A673 (cell line): ENCODE results near the gene GOLGA6L7. TPM values are rescaled to one million over a fixed set of nuclear protein-coding genes. Genes with fewer than 3 reads are reported as not detected.

Experiments
- BruUV-seq: library from RNA; stranded (reverse); fragments of 400-500 nt; replicated peaks from 2 replicates; lab custom pipeline; 2021; lab: Mats Ljungman, UMichigan
- CTCF ChIA-PET: fragments of 300-600 bp; sonication (Branson Sonifier 250); formaldehyde crosslinking; loops from one replicate; lab custom pipeline; 2022; ENCODE audit warnings: antibody characterized with exemption; lab: Charles Lee
- POLR2A ChIA-PET: fragments of 300-600 bp; sonication (Branson Sonifier 250); formaldehyde crosslinking; loops from one replicate; lab custom pipeline; 2022; ENCODE audit warnings: antibody characterized with exemption; ENCODE audit not compliant: low non-redundant PET; lab: Charles Lee
- DNase-seq: peaks from one replicate; pipeline ENCODE4 v3.0.0-alpha.2; 2015; ENCODE audit warnings: low spot score
- H3K27ac ChIP-seq: fragments of 200-600 bp; sonication (generic); 2 replicates; pipeline ENCODE4 v1.5.1; 2016; ENCODE audit warnings: mixed run types, low read depth, mild to moderate bottlenecking, mixed read lengths, antibody characterized with exemption, low read length; ENCODE audit not compliant: poor library complexity, severe bottlenecking
- H3K27me3 ChIP-seq: fragments of 200-600 bp; sonication (generic); replicated peaks from 2 replicates; pipeline ENCODE4 v1.6.1; 2017; ENCODE audit warnings: mixed run types, low read depth, mild to moderate bottlenecking, mixed read lengths, antibody characterized with exemption, low read length; ENCODE audit not compliant: insufficient read depth, poor library complexity
- H3K36me3 ChIP-seq: fragments of 200-600 bp; sonication (generic); 2 replicates; pipeline ENCODE4 v1.6.1; 2016; ENCODE audit warnings: mixed run types, mild to moderate bottlenecking, mixed read lengths, antibody characterized with exemption, low read length; ENCODE audit not compliant: insufficient read depth, poor library complexity, severe bottlenecking
- H3K4me1 ChIP-seq: fragments of 200-600 bp; sonication (generic); 2 replicates; pipeline ENCODE4 v1.6.1; 2017; ENCODE audit warnings: mixed run types, mild to moderate bottlenecking, mixed read lengths, antibody characterized with exemption, low read length; ENCODE audit not compliant: insufficient read depth, poor library complexity, severe bottlenecking
- H3K4me3 ChIP-seq: fragments of 200-600 bp; sonication (generic); 2 replicates; pipeline ENCODE4 v1.5.1; 2016; ENCODE audit warnings: low read depth, mixed run types, mild to moderate bottlenecking, mixed read lengths, low read length; ENCODE audit not compliant: poor library complexity, severe bottlenecking
- H3K9me3 ChIP-seq: fragments of 200-600 bp; sonication (generic); 2 replicates; pipeline ENCODE4 v1.6.1; 2016; ENCODE audit warnings: mixed run types, low read depth, mild to moderate bottlenecking, mixed read lengths, antibody characterized with exemption, low read length; ENCODE audit not compliant: poor library complexity, severe bottlenecking
- CTCF ChIP-seq: fragments of 300-800, 200-600 bp; sonication (generic); conservative IDR thresholded peaks from 2 replicates; pipeline ENCODE4 v1.5.1; 2017; ENCODE audit warnings: low read depth, mild to moderate bottlenecking, antibody characterized with exemption, low read length, moderate library complexity, mixed read lengths
- EZH2 ChIP-seq: fragments of 200-600 bp; sonication (generic); IDR thresholded peaks from 2 replicates; pipeline ENCODE4 v1.6.1; 2017; ENCODE audit warnings: borderline replicate concordance, low read depth, mild to moderate bottlenecking, mixed read lengths, antibody characterized with exemption, low read length; ENCODE audit not compliant: poor library complexity, severe bottlenecking
- intact Hi-C: fragments of 100-400 bp; cut with micrococcal nuclease; formaldehyde crosslinking; loops from one replicate; pipeline ENCODE4 v1.10.0; 2022; ENCODE audit not compliant: unreplicated experiment
- total RNA-seq: library from RNA; stranded (reverse); gene quantifications from 2 replicates; pipeline ENCODE4 v1.2.3, GENCODE V29; 2021

GOLGA6L7 gene
- total RNA-seq, 1 experiment from 2014 or later = not detected

- Histone ChIP-seq H3K4me1 (no peaks in the 10 kb centered on the region), H3K4me3 (no peak overlapping the region), H3K36me3 (no peaks in the 10 kb centered on the region), H3K27ac (no peak overlapping the region), H3K27me3 (no peaks in the 10 kb centered on the region), H3K9me3 (no peaks in the 10 kb centered on the region)
- intact Hi-C loops = no loop called here
- ChIA-PET CTCF (no interaction called here), POLR2A (no interaction called here)
- TF ChIP-seq CTCF (no peak), EZH2 (no peak)
- DNase-seq = no peak
- no TSS peak for BruUV-seq
Observed at GRCh38 chr15:28875461-28876000, 27.1 kb upstream of the GOLGA6L7 start.

- Histone ChIP-seq H3K27ac (no peak overlapping the region), H3K4me3 (no peak overlapping the region), H3K36me3 (no peaks in the 10 kb centered on the region), H3K9me3 (no peaks in the 10 kb centered on the region), H3K4me1 (no peaks in the 10 kb centered on the region), H3K27me3 (no peaks in the 10 kb centered on the region)
- no peak for DNase-seq
- TF ChIP-seq CTCF (no peak), EZH2 (no peak)
- ChIA-PET POLR2A (no interaction called here), CTCF (no interaction called here)
- intact Hi-C loops = no loop called here
- BruUV-seq = no TSS peak
Observed at GRCh38 chr15:28873585-28874190, 25.2 kb upstream of the GOLGA6L7 start.

- H3K4me1 ChIP-seq = no peaks in the 10 kb centered on the region
- intact Hi-C loops = no loop called here
- no peaks in the 10 kb centered on the region for H3K9me3 ChIP-seq
- no peak for DNase-seq
- no peak for TF ChIP-seq CTCF
- no peak for TF ChIP-seq EZH2
- no peak overlapping the region for H3K27ac ChIP-seq
- BruUV-seq = no TSS peak
- no peak overlapping the region for H3K4me3 ChIP-seq
- ChIA-PET POLR2A (no interaction called here), CTCF (no interaction called here)
- H3K27me3 ChIP-seq = no peaks in the 10 kb centered on the region
- H3K36me3 ChIP-seq = no peaks in the 10 kb centered on the region
Observed at GRCh38 chr15:28873006-28873405, 24.6 kb upstream of the GOLGA6L7 start.
